IPS-18c (cell line): ENCODE data around the gene PPID.
"Not testable (repeated sequence)": the region's sequence is repeated elsewhere in the genome, so short reads cannot be mapped to it uniquely, and the experiment has no call there.

Experiments used
- H3K4me3 ChIP-seq: 2 replicates; pipeline ENCODE4 v1.7.0; 2013; ENCODE audit warnings: low read depth, mild to moderate bottlenecking, low read length, moderate library complexity; ENCODE audit not compliant: insufficient read depth
- H3K9me3 ChIP-seq: one replicate; pipeline ENCODE4 v1.6.1; 2013; ENCODE audit warnings: mild to moderate bottlenecking, low read length, moderate library complexity; ENCODE audit not compliant: control insufficient read depth, insufficient read depth

PPID gene

DNA sequence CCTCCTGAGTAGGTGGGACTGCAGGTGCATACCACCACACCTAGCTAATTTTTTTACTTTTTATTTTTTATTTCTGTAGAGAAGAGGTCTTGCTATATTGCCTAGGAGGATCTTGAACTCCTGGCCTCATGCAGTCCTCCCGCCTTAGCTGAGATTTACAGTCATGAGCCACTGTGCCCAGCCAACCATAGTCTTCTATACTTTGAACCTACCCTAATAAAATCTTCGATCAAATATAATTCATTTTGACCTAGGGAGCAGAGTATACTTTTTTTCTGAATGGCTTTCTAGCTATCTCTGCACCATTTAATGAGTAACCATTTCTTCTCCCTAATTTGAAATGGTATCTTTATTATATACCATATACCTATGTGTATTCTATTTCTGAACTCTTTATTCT, 44.4 kb downstream of the PPID start:
- no peak overlapping the region for H3K4me3 ChIP-seq
- H3K9me3 ChIP-seq = no peaks in the 10 kb centered on the region

DNA sequence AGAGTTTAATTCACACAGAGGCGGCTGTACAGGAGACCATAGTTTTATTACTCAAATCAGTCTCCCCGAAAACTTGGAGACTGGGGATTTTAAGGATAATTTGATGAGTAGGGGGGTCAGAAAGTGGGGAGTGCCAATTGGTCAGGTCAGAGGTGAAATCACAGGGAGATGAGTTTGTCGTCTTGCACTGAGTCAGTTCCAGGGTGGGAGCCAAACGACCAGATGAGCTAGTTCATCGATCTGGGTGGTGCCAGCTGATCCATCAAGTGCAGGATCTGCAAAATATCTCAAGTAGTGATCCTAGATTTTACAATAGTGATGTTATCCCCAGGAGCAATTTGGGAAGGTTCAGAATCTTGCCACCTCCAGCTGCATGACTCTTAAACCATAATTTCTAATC, 47.1 kb downstream of the PPID start:
- Histone ChIP-seq H3K9me3 (no peaks in the 10 kb centered on the region), H3K4me3 (no peak overlapping the region)

DNA sequence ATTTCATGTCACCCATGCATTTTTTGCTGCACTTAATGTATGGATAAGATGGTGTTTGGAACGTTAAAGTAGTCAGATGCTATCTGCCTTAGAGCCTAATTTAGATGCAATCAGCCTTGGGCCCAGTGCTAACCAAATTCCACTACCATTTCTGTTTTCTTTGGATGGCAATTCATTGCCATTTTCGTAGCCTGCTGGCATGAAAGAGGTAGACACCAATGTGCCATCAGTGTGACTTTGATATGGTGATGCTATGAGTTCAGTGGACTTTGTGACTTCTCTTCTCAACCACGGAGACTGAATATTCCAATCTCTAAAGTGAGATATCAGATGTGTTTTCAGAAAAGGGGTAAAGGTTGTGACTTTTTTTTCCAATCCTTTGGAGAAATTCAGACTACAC, 49.6 kb downstream of the PPID start:
- no peak overlapping the region for H3K4me3 ChIP-seq
- no peaks in the 10 kb centered on the region for H3K9me3 ChIP-seq

DNA sequence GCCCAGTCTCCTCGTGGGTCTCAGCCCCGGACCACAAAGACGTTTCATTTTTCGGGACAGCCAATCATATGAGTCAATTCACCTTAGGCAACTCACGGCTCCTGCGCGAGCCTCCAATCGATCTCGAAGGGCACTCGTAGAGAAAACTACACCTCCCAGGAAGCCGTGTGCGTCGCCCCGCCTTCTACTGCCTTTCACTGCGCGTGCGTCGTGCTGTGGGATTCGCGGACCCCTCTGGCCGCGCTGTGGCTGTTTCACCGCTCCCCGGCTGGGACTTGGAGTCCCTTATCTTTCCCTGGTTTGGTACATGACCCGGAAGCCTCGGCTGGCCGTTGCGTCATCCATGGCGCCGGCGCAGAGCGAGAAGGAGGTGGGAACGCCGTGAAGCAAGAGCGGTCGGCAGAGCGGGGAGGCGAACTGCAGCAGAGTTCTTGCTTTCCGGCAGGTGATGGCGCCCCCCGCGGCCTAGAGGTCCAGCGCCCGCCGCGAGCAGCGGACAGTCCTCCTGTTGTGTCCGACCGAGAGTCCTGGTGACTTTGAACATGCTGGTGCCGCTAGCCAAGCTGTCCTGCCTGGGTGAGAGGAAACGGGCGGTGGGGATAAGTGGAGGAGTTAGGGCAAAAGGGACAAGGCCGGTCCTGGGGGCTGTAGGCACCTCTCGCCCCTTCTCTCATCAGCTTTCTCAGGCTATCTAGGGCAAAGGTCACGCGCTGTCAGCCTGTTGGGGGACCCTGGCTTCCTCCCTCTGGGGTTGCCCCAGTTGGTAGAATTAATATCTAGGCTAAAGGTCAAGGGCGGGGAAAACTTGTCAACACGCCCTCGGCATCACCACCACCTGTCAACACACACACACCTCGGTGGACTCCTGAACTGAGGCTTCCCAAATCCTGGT, 51.0 kb downstream of the PPID start, which contains the start of gene ETFDH:
TSS of gene ETFDH (plus strand) at position 382 of the 892 bp plus-strand sequence. CDS start at position 543, 161 bp downstream.
- peak within 1 kb of the TSS; percentile 81 for H3K4me3 ChIP-seq
- H3K9me3 ChIP-seq = no peaks in the 10 kb centered on the region

DNA sequence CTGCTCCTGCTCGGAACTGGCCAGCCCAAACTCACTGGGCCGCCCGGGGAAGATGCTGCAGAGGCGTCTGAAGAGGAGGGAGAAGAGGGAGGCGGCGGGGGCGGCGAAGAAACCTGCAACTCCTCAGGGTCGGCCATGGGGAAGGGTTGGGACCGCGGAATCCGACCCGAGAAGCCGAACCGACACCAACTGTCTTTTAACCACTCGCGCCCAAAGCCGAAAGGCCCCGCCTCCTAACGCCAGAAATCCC, 51.6 kb downstream of the PPID start, which contains the start of gene C4orf46:
TSS of gene C4orf46 (minus strand) at position 223 of the 250 bp plus-strand sequence. CDS start at position 137, 86 bp downstream.
- H3K4me3 ChIP-seq = peak within 1 kb of the TSS; percentile 81
- H3K9me3 ChIP-seq = no peaks in the 10 kb centered on the region

DNA sequence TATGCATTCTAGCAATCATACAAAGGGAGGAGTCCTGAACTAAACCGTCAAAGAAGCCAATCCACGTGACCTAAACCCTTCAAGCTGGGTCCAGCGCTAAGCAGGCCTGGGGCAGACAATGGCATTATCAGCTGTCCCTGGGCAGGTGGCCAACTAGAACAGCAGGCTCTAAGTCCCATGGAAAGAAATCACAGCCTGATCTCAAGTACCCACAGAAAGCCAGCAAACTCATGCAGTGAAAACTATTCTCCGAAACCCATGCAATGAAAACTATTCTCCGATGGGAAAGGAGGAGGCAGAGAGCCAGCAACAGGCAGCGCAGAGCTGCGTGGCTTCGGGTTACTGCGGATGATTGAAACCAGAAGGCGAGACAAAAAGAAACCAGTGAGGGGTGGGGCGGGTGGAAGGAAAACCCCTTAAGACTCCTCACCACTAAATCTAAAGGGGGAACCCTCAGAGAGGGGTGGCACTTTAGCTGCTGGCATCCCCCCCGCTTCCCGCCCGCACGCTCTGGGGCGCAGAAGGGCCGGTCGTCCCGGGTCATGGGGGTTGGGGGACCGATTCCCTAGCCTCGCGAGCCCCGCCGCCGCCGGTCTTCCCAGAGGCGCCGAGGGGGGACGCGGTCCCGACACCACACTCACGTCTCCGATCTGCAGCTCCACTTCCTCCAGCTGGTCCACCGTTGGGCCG, 52.1 kb downstream of the PPID start:
- no peaks in the 10 kb centered on the region for H3K9me3 ChIP-seq

DNA sequence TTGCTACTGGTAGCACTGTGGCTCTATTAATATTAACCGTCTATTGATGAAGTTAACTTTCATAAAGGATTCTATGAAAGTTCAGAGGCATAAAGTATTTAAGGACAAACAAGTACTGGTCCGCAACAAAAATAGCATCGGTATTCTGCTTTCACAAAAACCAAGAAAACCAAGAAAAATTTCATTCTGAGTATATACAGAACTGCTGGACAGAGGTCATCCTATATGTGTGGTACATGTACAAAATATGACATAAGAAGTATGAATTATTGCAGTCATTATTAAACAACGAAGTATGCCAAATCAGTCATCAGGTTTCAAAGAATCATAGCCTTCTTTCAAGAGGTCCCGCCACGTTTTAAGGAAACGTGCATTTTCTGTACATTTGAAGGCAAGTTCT, 53.9 kb downstream of the PPID start:
- no peak overlapping the region for H3K4me3 ChIP-seq
- no peaks in the 10 kb centered on the region for H3K9me3 ChIP-seq

More for the DNA sequence above, 52.1 kb downstream of the PPID start:
- peak overlapping the region; percentile 81 for H3K4me3 ChIP-seq

DNA sequence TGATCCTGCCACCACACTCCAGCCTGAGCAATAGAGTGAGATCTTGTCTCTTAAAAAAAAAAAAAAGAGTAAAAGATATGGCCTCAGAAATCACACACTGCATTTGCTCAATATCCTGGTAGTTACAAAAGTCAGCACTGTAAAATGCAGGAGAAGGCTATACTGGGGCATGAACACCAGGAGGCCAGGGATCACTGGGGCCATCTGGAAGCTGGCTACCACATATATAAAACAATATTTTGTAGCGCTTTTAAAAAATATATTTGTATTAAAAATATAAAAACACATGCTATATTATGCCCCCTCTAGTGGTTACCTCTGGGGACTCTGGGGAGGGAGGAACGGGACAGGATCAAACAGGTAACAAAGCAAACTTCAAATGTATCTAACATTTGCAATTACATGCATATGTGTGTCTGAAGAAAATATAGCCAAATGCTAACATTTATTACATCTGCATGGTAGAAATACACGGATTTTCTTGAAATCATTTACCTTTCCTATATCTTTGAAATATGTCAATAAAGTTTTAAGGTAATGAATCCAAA, 55.5 kb downstream of the PPID start:
- Histone ChIP-seq H3K9me3 (no peaks in the 10 kb centered on the region), H3K4me3 (no peak overlapping the region)

DNA sequence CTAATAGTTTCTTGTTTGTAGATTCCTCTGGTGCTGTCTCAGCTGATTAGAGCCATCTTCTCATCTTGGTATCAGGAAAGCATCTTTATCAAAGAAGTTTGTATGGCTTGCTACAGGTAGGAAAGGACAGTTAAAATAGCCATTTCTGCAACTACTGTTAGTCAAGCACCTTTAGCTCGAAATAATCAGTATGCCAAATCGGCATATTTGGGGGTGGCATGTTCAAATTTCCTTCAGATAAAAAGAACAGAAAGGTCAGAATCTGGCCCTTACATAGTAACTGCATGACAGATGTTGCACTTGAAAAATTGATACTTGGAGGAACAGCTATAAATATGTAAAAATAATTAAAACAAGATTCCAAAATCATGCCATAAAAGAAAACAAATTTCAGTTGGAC, 56.3 kb downstream of the PPID start:
- no peaks in the 10 kb centered on the region for H3K9me3 ChIP-seq
- H3K4me3 ChIP-seq = no peak overlapping the region

DNA sequence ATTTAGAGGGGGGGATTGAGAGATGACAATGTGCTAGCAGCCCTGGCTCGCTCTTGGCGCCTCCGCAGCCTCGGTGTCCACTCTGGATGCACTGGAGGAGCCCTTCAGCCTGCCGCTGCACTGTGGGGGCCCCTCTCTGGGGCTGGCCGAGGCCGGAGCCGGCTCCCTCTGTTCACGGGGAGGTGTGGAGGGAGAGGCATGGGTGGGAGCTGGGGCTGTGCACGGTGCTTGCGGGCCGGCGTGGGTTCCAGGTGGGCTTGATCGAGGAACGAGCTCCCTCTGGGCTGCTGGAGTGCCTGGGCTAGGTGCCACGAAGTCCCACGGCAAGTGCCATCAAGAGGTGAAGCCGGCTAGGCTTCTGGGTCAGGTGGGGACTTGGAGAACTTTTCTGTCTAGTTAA, 58.4 kb downstream of the PPID start:
- Histone ChIP-seq H3K9me3 (no peaks in the 10 kb centered on the region), H3K4me3 (no peak overlapping the region)

DNA sequence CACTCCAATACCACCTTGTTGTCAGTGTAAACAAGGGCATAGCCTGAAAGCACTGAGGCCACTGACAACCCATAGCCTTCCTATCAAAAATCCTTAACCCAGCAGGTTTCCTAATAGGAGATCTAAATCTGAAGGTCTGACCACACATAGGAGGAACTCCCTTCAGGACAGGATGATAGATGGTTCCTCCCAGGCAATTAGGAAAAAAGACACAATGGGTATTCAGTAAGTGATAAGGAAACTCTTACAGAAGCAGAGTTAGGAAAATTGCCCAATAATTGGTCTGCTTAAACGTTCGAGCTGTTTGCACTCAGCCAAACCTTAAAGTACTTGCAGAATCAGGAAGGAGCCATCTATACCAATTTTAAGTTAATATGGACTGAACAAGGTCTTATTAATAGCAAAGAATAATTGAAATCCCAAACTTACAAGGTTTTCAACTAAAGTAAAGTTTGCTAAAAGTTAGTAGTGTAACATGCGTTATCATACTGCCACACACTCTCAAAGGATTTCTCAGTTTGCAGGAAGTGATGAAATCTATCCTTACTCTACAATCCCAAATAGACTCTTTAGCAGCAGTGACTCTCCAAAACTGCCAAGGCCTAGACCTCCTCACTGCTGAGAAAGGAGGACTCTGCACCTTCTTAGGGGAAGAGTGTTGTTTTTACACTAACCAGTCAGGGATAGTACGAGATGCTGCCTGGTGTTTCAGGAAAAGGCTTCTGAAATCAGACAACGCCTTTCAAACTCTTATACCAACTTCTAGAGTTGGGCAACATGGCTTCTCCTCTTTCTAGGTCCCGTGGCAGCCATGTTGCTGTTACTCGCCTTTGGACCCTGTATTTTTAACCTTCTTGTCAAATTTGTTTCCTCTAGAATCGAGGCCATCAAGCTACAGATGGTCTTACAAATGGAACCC, 59.2 kb downstream of the PPID start:
- H3K4me3 ChIP-seq, H3K9me3 ChIP-seq: not testable (repeated sequence)

DNA sequence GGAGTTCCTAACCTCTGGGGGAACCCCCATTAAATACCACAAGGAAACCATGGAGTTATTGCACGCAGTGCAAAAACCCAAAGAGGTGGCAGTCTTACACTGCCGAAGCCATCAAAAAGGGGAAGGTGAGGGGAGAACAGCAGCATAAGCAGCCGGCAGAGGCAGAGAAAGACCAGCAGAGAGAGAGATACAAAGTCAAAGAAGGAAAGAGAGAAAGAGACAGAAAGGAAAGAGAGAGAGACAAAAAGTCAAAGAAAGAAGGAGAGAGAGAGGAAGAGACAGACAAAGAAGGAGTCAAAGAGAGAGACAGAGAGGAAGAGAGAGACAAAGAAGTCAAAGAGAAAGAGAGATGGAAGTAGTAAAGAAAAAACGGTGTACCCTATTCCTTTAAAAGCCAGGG, 59.9 kb downstream of the PPID start:
- H3K4me3 ChIP-seq, H3K9me3 ChIP-seq: not testable (repeated sequence)
